K562 (cell line): ENCODE measurements around the gene NT5DC4. TPM values are rescaled to one million over a fixed set of nuclear protein-coding genes. Genes with fewer than 3 reads are reported as not detected.
"Not testable (repeated sequence)": the region's sequence is repeated elsewhere in the genome, so short reads cannot be mapped to it uniquely, and the experiment has no call there.

Experiments
- ATAC-seq: fragments of 200-7000 bp; cut with Tn5 transposase; 3 replicates; pipeline ENCODE4 v1.9.1; 2020; ENCODE audit warnings: moderate library complexity
- BruUV-seq: library from RNA; stranded (reverse); fragments of 400-500 nt; replicated peaks from 2 replicates; lab custom pipeline; 2021; lab: Mats Ljungman, UMichigan
- CTCF ChIA-PET: fragments of 300-600 bp; formaldehyde crosslinking; extraction: SDS; loops from one replicate; lab custom pipeline; 2021; ENCODE audit warnings: low intra/inter-chr PET ratio; lab: Yijun Ruan, JAX
- POLR2A ChIA-PET: fragments of 300-600, 350-650 bp; sonication (Branson Sonifier 250); formaldehyde crosslinking; extraction: SDS; loops from one replicate; lab custom pipeline; 2021; ENCODE audit warnings: antibody characterized with exemption, inconsistent platforms; lab: Yijun Ruan, JAX
- DNase-seq, 4 experiments: peaks; one replicate each; pipeline versions ENCODE4 v3.0.0 to v3.0.0-alpha.2; 2011 to 2018; ENCODE audit warnings: low spot score in 3 of 4, mixed read lengths in 3 of 4; ENCODE audit errors: extremely low read depth in 1 of 4
- FAIRE-seq: peaks from 2 replicates; lab custom pipeline; 2011; peaks lifted over from hg19 to GRCh38; lab: Jason Lieb, UNC
- H2AFZ ChIP-seq: 2 replicates; pipeline ENCODE4 v1.6.0; 2011; ENCODE audit warnings: low read depth, low read length, control low read depth, inconsistent platforms
- H3K27ac ChIP-seq: fragments of 200-600 bp; 3 replicates; pipeline ENCODE4 v1.8.0; 2011; ENCODE audit warnings: low read depth, mild to moderate bottlenecking, control low read depth, inconsistent platforms, low read length, moderate library complexity, mixed read lengths; ENCODE audit errors: extremely low read depth
- H3K27me3 ChIP-seq, 2 experiments: fragments of 300-600 bp in 1 of 2; 2 replicates in 1 of 2; 3 replicates in 1 of 2; pipeline versions ENCODE4 v1.6.0 to v1.8.0; 2011; ENCODE audit warnings: inconsistent platforms in 2 of 2, low read length in 2 of 2, mild to moderate bottlenecking in 1 of 2, mixed read lengths in 1 of 2, moderate library complexity in 1 of 2; ENCODE audit not compliant: control insufficient read depth in 2 of 2, insufficient read depth in 2 of 2
- H3K36me3 ChIP-seq: fragments of 300-600 bp; 3 replicates; pipeline ENCODE4 v1.8.0; 2011; ENCODE audit warnings: mild to moderate bottlenecking, low read length, inconsistent platforms; ENCODE audit not compliant: control insufficient read depth, insufficient read depth
- H3K4me1 ChIP-seq, 2 experiments: fragments of 200-600 bp in 1 of 2; replicated peaks in 1 of 2; 2 replicates in 1 of 2; 3 replicates in 1 of 2; pipeline versions ENCODE4 v1.5.1 to v1.8.0; 2011; ENCODE audit warnings: inconsistent platforms in 2 of 2, low read length in 2 of 2, mild to moderate bottlenecking in 1 of 2, mixed read lengths in 1 of 2, moderate library complexity in 1 of 2; ENCODE audit not compliant: control insufficient read depth in 2 of 2, insufficient read depth in 2 of 2
- H3K4me2 ChIP-seq: 2 replicates; pipeline ENCODE4 v1.6.1; 2011; ENCODE audit warnings: low read length, control low read depth, inconsistent platforms, mixed read lengths; ENCODE audit not compliant: insufficient read depth
- H3K4me3 ChIP-seq: fragments of 200-600 bp; sonication (generic), shearing (Covaris generic); 2 replicates; pipeline ENCODE4 v1.5.1; 2016; ENCODE audit warnings: control low read depth, inconsistent platforms
- H3K79me2 ChIP-seq: fragments of 200-600 bp; 3 replicates; pipeline ENCODE4 v1.8.0; 2011; ENCODE audit warnings: low read length, inconsistent platforms; ENCODE audit not compliant: control insufficient read depth, insufficient read depth
- H3K9ac ChIP-seq, 2 experiments: 2 replicates each; pipeline versions ENCODE4 v1.6.0 to v1.6.1; 2011; ENCODE audit warnings: low read depth in 2 of 2, low read length in 2 of 2, control low read depth in 1 of 2, inconsistent platforms in 1 of 2, mild to moderate bottlenecking in 1 of 2, mixed read lengths in 1 of 2; ENCODE audit not compliant: insufficient read depth in 1 of 2
- H3K9me1 ChIP-seq: one replicate; pipeline ENCODE4 v1.6.0; 2011; ENCODE audit warnings: inconsistent platforms, mild to moderate bottlenecking, low read length, moderate library complexity; ENCODE audit not compliant: control insufficient read depth, insufficient read depth
- H3K9me3 ChIP-seq: replicated peaks from 2 replicates; pipeline ENCODE4 v1.5.1; 2011; ENCODE audit warnings: low read depth, low read length, inconsistent platforms; ENCODE audit not compliant: control insufficient read depth, insufficient read depth
- H4K20me1 ChIP-seq: replicated peaks from 2 replicates; pipeline ENCODE4 v1.6.1; 2011; ENCODE audit warnings: low read length, inconsistent platforms, mixed read lengths; ENCODE audit not compliant: control insufficient read depth, insufficient read depth
- ARNT ChIP-seq, 2 experiments: fragments of 450-650 bp; IDR thresholded peaks; 2 replicates each; pipeline ENCODE4 v1.6.1; 2016; ENCODE audit warnings: mild to moderate bottlenecking in 1 of 2
- CEBPB ChIP-seq: fragments of 450-650 bp; IDR thresholded peaks from 2 replicates; pipeline ENCODE4 v1.6.1; 2016; ENCODE audit warnings: missing genetic modification characterization, missing compliant biosample characterization
- CEBPG ChIP-seq, 3 experiments: fragments of 200-800 bp in 1 of 3; sonication (Bioruptor generic) in 1 of 3; sonication (generic) in 1 of 3; formaldehyde crosslinking in 1 of 3; IDR thresholded peaks in 2 of 3; conservative IDR thresholded peaks in 1 of 3; 2 replicates each; pipeline versions ENCODE4 v1.6.1 to v1.8.0; 2016 to 2022; ENCODE audit warnings: missing compliant biosample characterization in 2 of 3, missing genetic modification characterization in 2 of 3, mild to moderate bottlenecking in 1 of 3, missing genetic modification reagents in 1 of 3
- CXXC5 ChIP-seq: fragments of 250-450 bp; sonication (Bioruptor Pico); IDR thresholded peaks from 2 replicates; pipeline ENCODE4 v1.8.0; 2022; ENCODE audit warnings: inconsistent platforms, mild to moderate bottlenecking, moderate library complexity
- WGBS: fragments of 100-300 bp; shearing (Covaris generic); methylation state at CpG from one replicate; pipeline ENCODE4 v1.1.6; 2016; ENCODE audit warnings: low coverage, mixed read lengths; ENCODE audit not compliant: insufficient coverage; ENCODE audit errors: missing lambda C conversion rate; 5-methylcytosine and 5-hydroxymethylcytosine counted together
- in situ Hi-C: fragments of 300-500 bp; cut with MboI; formaldehyde crosslinking; loops from 4 replicates; pipeline ENCODE4 v1.15.0; 2018; ENCODE audit warnings: inconsistent platforms, mixed read lengths
- intact Hi-C: fragments of 100-400 bp; cut with micrococcal nuclease; formaldehyde crosslinking; loops from 2 replicates; pipeline ENCODE4 v1.14.2; 2022
- polyA plus RNA-seq, 8 experiments: library from polyadenylated mRNA; depleted of rRNA in 4 of 8; stranded (reverse) in 5 of 8; unstranded in 3 of 8; fragments of >200 nt; fragmentation: Nextera tagmentation in 2 of 8; fragmentation: Illumina TruSeq in 1 of 8; extraction: Ambion mirVana in 2 of 8; extraction: Trizol in 1 of 8; gene quantifications; 2 replicates each; pipeline versions ENCODE4 v1.2.1 to v1.2.3, GENCODE V29; 2011 to 2014; ENCODE audit warnings: inconsistent platforms in 1 of 8, missing spikeins in 1 of 8
- total RNA-seq, 7 experiments: library from RNA; depleted of rRNA in 6 of 7; stranded (reverse); fragments of >200 nt in 6 of 7; fragmentation: Illumina TruSeq in 2 of 7; extraction: Trizol in 2 of 7; gene quantifications; 2 replicates each; pipeline versions ENCODE4 v1.2.1 to v1.2.3, GENCODE V29; 2011 to 2021; ENCODE audit warnings: low replicate concordance in 1 of 7
- TF ChIP-seq, protein P1 (sequence below), 2 experiments: fragments of 450-650 bp in 1 of 2; sonication (generic) in 1 of 2; formaldehyde crosslinking in 1 of 2; IDR thresholded peaks in 1 of 2; conservative IDR thresholded peaks in 1 of 2; 2 replicates each; pipeline versions ENCODE4 v1.6.1 to v1.8.1; 2016 to 2023; ENCODE audit warnings: mild to moderate bottlenecking in 2 of 2, moderate library complexity in 2 of 2, inconsistent platforms in 1 of 2, missing genetic modification reagents in 1 of 2
- TF ChIP-seq, protein P2 (sequence below): fragments of 450-650 bp; IDR thresholded peaks from 2 replicates; pipeline ENCODE4 v1.7.0; 2016; ENCODE audit warnings: borderline replicate concordance
- TF ChIP-seq, protein P3 (sequence below): fragments of 450-650 bp; IDR thresholded peaks from 2 replicates; pipeline ENCODE4 v1.6.1; 2016; ENCODE audit warnings: missing biosample characterization, missing genetic modification characterization

The NT5DC4 gene
- total and polyA plus RNA-seq, 9 of the 15 experiments (the other 6 are each of a cell fraction or from before 2014, with no cell fraction given): 0.44 to 6.9 (median 2.5) TPM

DNA sequence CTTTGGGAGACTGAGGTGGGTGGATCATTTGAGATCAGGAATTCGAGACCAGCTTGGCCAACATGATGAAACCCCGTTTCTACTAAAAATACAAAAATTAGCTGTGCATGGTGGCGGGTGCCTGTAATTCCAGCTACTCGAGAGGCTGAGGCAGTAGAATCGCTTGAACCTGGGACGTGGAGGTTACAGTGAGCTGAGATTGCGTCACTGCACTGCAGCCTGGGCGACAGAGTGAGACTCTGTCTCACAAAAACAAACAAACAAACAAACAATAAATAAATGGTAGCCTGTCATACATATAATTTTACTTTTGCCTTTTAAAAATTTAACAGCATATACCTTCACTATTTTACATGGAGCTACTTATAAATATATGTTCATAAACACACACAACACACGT is 13.9 kb upstream of the NT5DC4 start:
- Histone ChIP-seq H3K4me2 (peak overlapping the region; percentile 61), H3K27ac (peak overlapping the region; percentile 73), H3K9ac (peak overlapping the region in 1 of 2 experiments; percentile 37; a peak in 1 of 4 replicates), H2AFZ (peak overlapping the region; percentile 92), H3K4me1 (peaks cover 32 to 54% of the 10 kb centered on the region in 2 experiments)
- WGBS: 35% methylated on average over 9 of the region's 9 CpGs
- TF ChIP-seq, protein P1, sequence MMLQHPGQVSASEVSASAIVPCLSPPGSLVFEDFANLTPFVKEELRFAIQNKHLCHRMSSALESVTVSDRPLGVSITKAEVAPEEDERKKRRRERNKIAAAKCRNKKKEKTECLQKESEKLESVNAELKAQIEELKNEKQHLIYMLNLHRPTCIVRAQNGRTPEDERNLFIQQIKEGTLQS (IDR thresholded peaks at IDR 0.05): peak; percentile 84
- TF ChIP-seq, protein P1 (CRISPR knock-in tag; conservative IDR thresholded peaks at IDR 0.05): not testable (repeated sequence)
- peak in 1 of 2 experiments; percentile 35; a peak in 1 of 4 replicates for TF ChIP-seq ARNT (IDR thresholded peaks at IDR 0.05)
- peak; percentile 76 for TF ChIP-seq CEBPG (CRISPR knock-in tag; IDR thresholded peaks at IDR 0.05)
- TF ChIP-seq CEBPG (tag; conservative IDR thresholded peaks at IDR 0.05 in 1 of 2, IDR thresholded peaks at IDR 0.05 in 1 of 2): peak; percentile 77 to 87
- TF ChIP-seq, protein P2, sequence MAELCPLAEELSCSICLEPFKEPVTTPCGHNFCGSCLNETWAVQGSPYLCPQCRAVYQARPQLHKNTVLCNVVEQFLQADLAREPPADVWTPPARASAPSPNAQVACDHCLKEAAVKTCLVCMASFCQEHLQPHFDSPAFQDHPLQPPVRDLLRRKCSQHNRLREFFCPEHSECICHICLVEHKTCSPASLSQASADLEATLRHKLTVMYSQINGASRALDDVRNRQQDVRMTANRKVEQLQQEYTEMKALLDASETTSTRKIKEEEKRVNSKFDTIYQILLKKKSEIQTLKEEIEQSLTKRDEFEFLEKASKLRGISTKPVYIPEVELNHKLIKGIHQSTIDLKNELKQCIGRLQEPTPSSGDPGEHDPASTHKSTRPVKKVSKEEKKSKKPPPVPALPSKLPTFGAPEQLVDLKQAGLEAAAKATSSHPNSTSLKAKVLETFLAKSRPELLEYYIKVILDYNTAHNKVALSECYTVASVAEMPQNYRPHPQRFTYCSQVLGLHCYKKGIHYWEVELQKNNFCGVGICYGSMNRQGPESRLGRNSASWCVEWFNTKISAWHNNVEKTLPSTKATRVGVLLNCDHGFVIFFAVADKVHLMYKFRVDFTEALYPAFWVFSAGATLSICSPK: 0 out of 2 replicates have a peak, but pooled peaks have one; percentile 26
- TF ChIP-seq CEBPB (tag): peak; percentile 89
- TF ChIP-seq, protein P3, sequence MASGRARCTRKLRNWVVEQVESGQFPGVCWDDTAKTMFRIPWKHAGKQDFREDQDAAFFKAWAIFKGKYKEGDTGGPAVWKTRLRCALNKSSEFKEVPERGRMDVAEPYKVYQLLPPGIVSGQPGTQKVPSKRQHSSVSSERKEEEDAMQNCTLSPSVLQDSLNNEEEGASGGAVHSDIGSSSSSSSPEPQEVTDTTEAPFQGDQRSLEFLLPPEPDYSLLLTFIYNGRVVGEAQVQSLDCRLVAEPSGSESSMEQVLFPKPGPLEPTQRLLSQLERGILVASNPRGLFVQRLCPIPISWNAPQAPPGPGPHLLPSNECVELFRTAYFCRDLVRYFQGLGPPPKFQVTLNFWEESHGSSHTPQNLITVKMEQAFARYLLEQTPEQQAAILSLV (tag): 0 out of 2 replicates have a peak, but pooled peaks have one; percentile 44
- peak; percentile 5; the same call in 1 of the 2 replicates for TF ChIP-seq CXXC5 (CRISPR knock-in tag)
- FAIRE-seq, H3K36me3 ChIP-seq, DNase-seq, H3K4me3 ChIP-seq, H4K20me1 ChIP-seq, H3K79me2 ChIP-seq, H3K27me3 ChIP-seq, H3K9me3 ChIP-seq, H3K9me1 ChIP-seq, BruUV-seq, in situ Hi-C loops, CTCF ChIA-PET: not testable (repeated sequence)
- intact Hi-C loops: loop anchor here (5.0 kb wide), 1 partner anchor 60 kb away; the partner anchor contains the start of gene SLC20A1
- POLR2A ChIA-PET: interaction anchor here (0.6 to 2.9 kb wide), 10 partner anchors 12 to 223 kb away, joined by 3 to 19 read pairs (median 6); no protein-coding TSS in a partner anchor
- 0 out of 3 replicates have a peak, but pooled peaks have one; percentile 8 for ATAC-seq
